HepG2 (cell line): Measurements from ENCODE around the gene MICOS13. TPM values are rescaled to one million over a fixed set of nuclear protein-coding genes. Genes with fewer than 3 reads are reported as not detected.

Source experiments
- ATAC-seq: fragments of 200-7000 bp; cut with Tn5 transposase; 3 replicates; pipeline ENCODE4 v1.9.1; 2020; ENCODE audit warnings: mild to moderate bottlenecking, moderate library complexity
- BruUV-seq: library from RNA; stranded (reverse); fragments of 400-500 nt; replicated peaks from 2 replicates; lab custom pipeline; 2021; lab: Mats Ljungman, UMichigan
- CTCF ChIA-PET: fragments of 300-600 bp; formaldehyde crosslinking; extraction: SDS; loops from one replicate; lab custom pipeline; 2021; ENCODE audit warnings: low total read pairs, inconsistent platforms, low intra/inter-chr PET ratio; lab: Yijun Ruan, JAX
- POLR2A ChIA-PET: fragments of 350-600 bp; sonication (Branson Sonifier 250); formaldehyde crosslinking; loops from one replicate; lab custom pipeline; 2020; ENCODE audit warnings: antibody characterized with exemption, inconsistent platforms; lab: Yijun Ruan, JAX
- DNase-seq: peaks from one replicate; pipeline ENCODE4 v3.0.0-alpha.2; 2015; ENCODE audit warnings: low spot score
- FAIRE-seq: peaks from 3 replicates; lab custom pipeline; 2011; peaks lifted over from hg19 to GRCh38; lab: Jason Lieb, UNC
- H2AFZ ChIP-seq: one replicate; pipeline ENCODE4 v1.6.1; 2011; ENCODE audit warnings: low read length, inconsistent platforms
- H3K27ac ChIP-seq: fragments of 300-600 bp; 3 replicates; pipeline ENCODE4 v1.8.0; 2011; ENCODE audit warnings: mixed run types, mild to moderate bottlenecking, mixed read lengths, low read length, inconsistent platforms; ENCODE audit not compliant: insufficient read depth; ENCODE audit errors: extremely low read length
- H3K27me3 ChIP-seq, 2 experiments: fragments of 200-600 bp in 1 of 2; 2 replicates in 1 of 2; 3 replicates in 1 of 2; pipeline versions ENCODE4 v1.6.0 to v1.8.0; 2011; ENCODE audit warnings: low read length in 2 of 2, mild to moderate bottlenecking in 2 of 2, moderate library complexity in 2 of 2, inconsistent platforms in 1 of 2; ENCODE audit not compliant: insufficient read depth in 2 of 2, control insufficient read depth in 1 of 2
- H3K36me3 ChIP-seq, 2 experiments: fragments of 200-600 bp in 1 of 2; replicated peaks in 1 of 2; 2 replicates in 1 of 2; 3 replicates in 1 of 2; pipeline versions ENCODE4 v1.5.1 to v1.8.0; 2011; ENCODE audit warnings: low read length in 2 of 2, inconsistent platforms in 1 of 2; ENCODE audit not compliant: insufficient read depth in 2 of 2, control insufficient read depth in 1 of 2
- H3K4me1 ChIP-seq: 2 replicates; pipeline ENCODE4 v1.5.1; 2012; ENCODE audit warnings: low read length, inconsistent platforms; ENCODE audit not compliant: insufficient read depth
- H3K4me2 ChIP-seq: 2 replicates; pipeline ENCODE4 v1.6.0; 2011; ENCODE audit warnings: low read depth, low read length, inconsistent platforms
- H3K4me3 ChIP-seq, 3 experiments: fragments of 200-600 bp in 1 of 3; sonication (generic), shearing (Covaris generic) in 1 of 3; replicated peaks in 1 of 3; 2 replicates each; pipeline ENCODE4 v1.5.1; 2011 to 2016; ENCODE audit warnings: low read length in 3 of 3, inconsistent platforms in 2 of 3, low read depth in 2 of 3, mild to moderate bottlenecking in 2 of 3, control low read depth in 1 of 3, mixed read lengths in 1 of 3; ENCODE audit not compliant: insufficient read depth in 1 of 3
- H3K79me2 ChIP-seq: one replicate; pipeline ENCODE4 v1.6.1; 2011; ENCODE audit warnings: low read length, inconsistent platforms; ENCODE audit not compliant: insufficient read depth
- H3K9ac ChIP-seq: 2 replicates; pipeline ENCODE4 v1.6.0; 2011; ENCODE audit warnings: mild to moderate bottlenecking, low read depth, low read length, inconsistent platforms; ENCODE audit not compliant: insufficient read depth
- H3K9me3 ChIP-seq: 2 replicates; pipeline ENCODE4 v1.5.1; 2012; ENCODE audit warnings: mild to moderate bottlenecking, low read length
- H4K20me1 ChIP-seq: 2 replicates; pipeline ENCODE4 v1.6.0; 2011; ENCODE audit warnings: inconsistent platforms, mild to moderate bottlenecking, low read length, moderate library complexity; ENCODE audit not compliant: insufficient read depth
- AGO2 ChIP-seq: fragments of 200-400 bp; formaldehyde crosslinking; optimal IDR thresholded peaks from 2 replicates; pipeline ENCODE3; 2017; ENCODE audit warnings: mild to moderate bottlenecking, low read depth, low read length, moderate library complexity
- HNRNPK ChIP-seq: fragments of 200-400 bp; formaldehyde crosslinking; IDR thresholded peaks from 2 replicates; pipeline ENCODE4 v1.6.1; 2018; ENCODE audit warnings: low read length, low read depth, moderate library complexity, mild to moderate bottlenecking; ENCODE audit not compliant: poor library complexity, severe bottlenecking
- MYC ChIP-seq: sonication (generic); formaldehyde crosslinking; IDR thresholded peaks from 2 replicates; pipeline ENCODE4 v1.9.0; 2021; ENCODE audit warnings: missing genetic modification reagents, borderline replicate concordance
- POLR2A ChIP-seq, 2 experiments: IDR thresholded peaks; 2 replicates each; pipeline ENCODE4 v1.6.1; 2011; ENCODE audit warnings: low read depth in 2 of 2, low read length in 2 of 2, mild to moderate bottlenecking in 1 of 2, moderate library complexity in 1 of 2; ENCODE audit not compliant: insufficient read depth in 1 of 2
- POLR2G ChIP-seq: fragments of 200-400 bp; formaldehyde crosslinking; IDR thresholded peaks from 2 replicates; pipeline ENCODE4 v1.6.1; 2018; ENCODE audit warnings: mild to moderate bottlenecking, low read depth, low read length, moderate library complexity
- RBFOX2 ChIP-seq: fragments of 200-400 bp; formaldehyde crosslinking; IDR thresholded peaks from 2 replicates; pipeline ENCODE4 v1.6.1; 2017; ENCODE audit warnings: low read depth, mild to moderate bottlenecking, low read length
- RBM22 ChIP-seq: fragments of 200-400 bp; formaldehyde crosslinking; optimal IDR thresholded peaks from 2 replicates; pipeline ENCODE3; 2017; ENCODE audit warnings: mild to moderate bottlenecking, low read length, moderate library complexity
- ZNF660 ChIP-seq: sonication (generic); formaldehyde crosslinking; IDR thresholded peaks from 2 replicates; pipeline ENCODE4 v1.5.1; 2020; ENCODE audit warnings: mild to moderate bottlenecking, low read depth, missing genetic modification reagents, borderline replicate concordance
- ZNF7 ChIP-seq: IDR thresholded peaks from 2 replicates; pipeline ENCODE4 v1.6.1; 2016; ENCODE audit warnings: missing biosample characterization, missing genetic modification reagents
- WGBS: methylation state at CpG from one replicate; pipeline ENCODE4 v1.1.6; 2017; ENCODE audit warnings: low lambda C conversion rate; 5-methylcytosine and 5-hydroxymethylcytosine counted together
- in situ Hi-C: cut with HindIII; loops from 2 replicates; pipeline ENCODE4 v1.10.0; 2017; ENCODE audit warnings: low pct_unique_long_range_greater_than_20kb; ENCODE audit not compliant: extremely low pct_ligation_motif_present
- intact Hi-C: fragments of 100-400 bp; cut with micrococcal nuclease; formaldehyde crosslinking; loops from one replicate; pipeline ENCODE4 v1.10.0; 2022; ENCODE audit not compliant: unreplicated experiment
- polyA plus RNA-seq, 8 experiments: library from polyadenylated mRNA; depleted of rRNA in 3 of 8; stranded (reverse) in 7 of 8; unstranded in 1 of 8; fragments of >200 nt; fragmentation: Illumina TruSeq in 4 of 8; extraction: Trizol in 4 of 8; gene quantifications; 2 replicates each; pipeline versions ENCODE4 v1.2.1 to v1.2.3, GENCODE V29; 2011 to 2016; ENCODE audit warnings: low read depth in 4 of 8, missing spikeins in 1 of 8, mixed read lengths in 1 of 8; ENCODE audit not compliant: insufficient read depth in 1 of 8
- total RNA-seq, 5 experiments: library from RNA; depleted of rRNA; stranded (reverse); fragments of >200 nt; fragmentation: Illumina TruSeq; extraction: Trizol; gene quantifications; 2 replicates each; pipeline ENCODE4 v1.2.3, GENCODE V29; 2016; ENCODE audit warnings: low read depth in 1 of 5
- TF ChIP-seq, protein P1 (sequence below): sonication (generic); formaldehyde crosslinking; IDR thresholded peaks from 2 replicates; pipeline ENCODE4 v1.4.0; 2020; ENCODE audit warnings: missing genetic modification reagents

The MICOS13 gene
- total and polyA plus RNA-seq, 2 of the 13 experiments (the other 11 are each of a cell fraction or from before 2014, with no cell fraction given): 28.8 to 35.4 TPM

DNA sequence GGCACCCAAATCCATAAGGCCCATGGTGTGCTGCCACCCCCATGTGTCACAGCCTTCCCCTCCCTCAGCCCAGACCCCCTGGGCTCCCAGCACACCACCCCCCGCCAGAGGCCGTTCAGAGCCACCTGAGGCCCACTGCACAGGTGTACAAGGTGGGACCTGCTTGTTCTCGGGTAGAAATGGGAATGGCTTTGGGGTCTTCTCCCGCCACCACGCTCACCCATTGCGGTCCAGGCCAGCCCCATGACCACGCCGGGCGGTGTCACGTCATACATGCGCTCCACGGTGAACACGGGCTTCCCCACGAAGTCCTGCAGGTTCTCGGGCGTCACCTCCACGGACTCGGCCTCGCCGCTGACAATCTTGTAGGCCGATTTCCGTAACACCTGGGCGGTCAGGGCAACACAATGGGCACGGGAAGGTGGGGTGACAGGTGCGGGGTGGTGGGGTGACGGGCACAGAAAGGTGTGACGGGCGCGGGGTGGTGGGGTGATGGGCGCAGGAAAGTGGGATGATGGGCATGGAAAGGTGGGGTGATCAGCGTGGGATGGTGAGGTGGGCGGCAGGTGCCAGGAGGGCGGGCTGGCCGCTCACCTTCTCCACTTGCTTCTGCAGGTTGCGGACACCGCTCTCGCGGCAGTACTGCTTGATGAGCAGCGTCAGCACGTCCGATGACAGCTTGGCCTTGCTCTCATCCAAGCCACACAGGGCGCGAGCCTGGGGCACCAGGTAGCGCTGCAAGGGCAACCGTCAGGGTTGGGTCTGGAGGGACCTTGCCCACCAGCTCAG lies 14.0 kb upstream of the MICOS13 start:
- POLR2A ChIA-PET: interaction anchor here (0.7 kb wide), 1 partner anchor 24 kb away, joined by 4 read pairs; no protein-coding TSS in a partner anchor
- CTCF ChIA-PET: no interaction called here
- peak; percentile 68 for TF ChIP-seq RBFOX2
- TF ChIP-seq ZNF7: no peak
- TF ChIP-seq, protein P1, sequence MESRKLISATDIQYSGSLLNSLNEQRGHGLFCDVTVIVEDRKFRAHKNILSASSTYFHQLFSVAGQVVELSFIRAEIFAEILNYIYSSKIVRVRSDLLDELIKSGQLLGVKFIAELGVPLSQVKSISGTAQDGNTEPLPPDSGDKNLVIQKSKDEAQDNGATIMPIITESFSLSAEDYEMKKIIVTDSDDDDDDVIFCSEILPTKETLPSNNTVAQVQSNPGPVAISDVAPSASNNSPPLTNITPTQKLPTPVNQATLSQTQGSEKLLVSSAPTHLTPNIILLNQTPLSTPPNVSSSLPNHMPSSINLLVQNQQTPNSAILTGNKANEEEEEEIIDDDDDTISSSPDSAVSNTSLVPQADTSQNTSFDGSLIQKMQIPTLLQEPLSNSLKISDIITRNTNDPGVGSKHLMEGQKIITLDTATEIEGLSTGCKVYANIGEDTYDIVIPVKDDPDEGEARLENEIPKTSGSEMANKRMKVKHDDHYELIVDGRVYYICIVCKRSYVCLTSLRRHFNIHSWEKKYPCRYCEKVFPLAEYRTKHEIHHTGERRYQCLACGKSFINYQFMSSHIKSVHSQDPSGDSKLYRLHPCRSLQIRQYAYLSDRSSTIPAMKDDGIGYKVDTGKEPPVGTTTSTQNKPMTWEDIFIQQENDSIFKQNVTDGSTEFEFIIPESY (CRISPR knock-in tag): peak; percentile 70; the same call in 1 of the 2 replicates
- peak; percentile 13; the same call in 1 of the 2 replicates for TF ChIP-seq POLR2G
- 0 out of 2 replicates have a peak, but pooled peaks have one; percentile 17 for TF ChIP-seq MYC (CRISPR knock-in tag)
- peak; percentile 46 for TF ChIP-seq HNRNPK
- TF ChIP-seq AGO2: peak; percentile 60
- peak; percentile 52 for TF ChIP-seq RBM22
- peak in 1 of 2 experiments; percentile 47; a peak in 3 of 4 replicates for TF ChIP-seq POLR2A (IDR thresholded peaks at IDR 0.05; ENCODE audit: insufficient read depth in 1 of 2, low read depth in 2 of 2, low read length in 2 of 2)
- no peak for TF ChIP-seq ZNF660 (CRISPR knock-in tag)
- no peak overlapping the region for H2AFZ ChIP-seq
- no peak for ATAC-seq
- peaks cover 14% of the 10 kb centered on the region; the same call in 1 of the 2 replicates for H3K4me1 ChIP-seq
- peaks cover 38% of the 10 kb centered on the region for H4K20me1 ChIP-seq
- in situ Hi-C loops (no loop called here), intact Hi-C loops (no loop called here)
- H3K79me2 ChIP-seq: peaks cover 35% of the 10 kb centered on the region
- no peak overlapping the region for H3K4me2 ChIP-seq
- DNase-seq: no peak
- no TSS peak for BruUV-seq
- 95% methylated on average over 33 of the region's 45 CpGs for WGBS
- no peaks in the 10 kb centered on the region; a peak in 1 of 5 replicates for H3K27me3 ChIP-seq
- H3K4me3 ChIP-seq: no peak overlapping the region
- H3K36me3 ChIP-seq: peaks cover 32 to 74% of the 10 kb centered on the region in 2 experiments
- H3K9me3 ChIP-seq: no peaks in the 10 kb centered on the region
- H3K27ac ChIP-seq: no peak overlapping the region
- H3K9ac ChIP-seq: no peak overlapping the region
- FAIRE-seq: no peak
